Measurements from ENCODE around the gene OR2J1. TPM values are rescaled to one million over a fixed set of nuclear protein-coding genes. Genes with fewer than 3 reads are reported as not detected.

Gene OR2J1
- polyA plus RNA-seq, 10 donors = not detected

Other genes with a start within 250 kb of the OR2J1 start
- gene TRIM27, start 175.5 kb upstream of the OR2J1 start, polyA plus RNA-seq (ENCODE audit: insufficient read length in 10 of 10) = 10 to 100 TPM; 37.8 to 64.7 (median 45.3) TPM
- gene ZNF311, start 94.2 kb upstream of the OR2J1 start, polyA plus RNA-seq (ENCODE audit: insufficient read length in 10 of 10) = 1 to 10 TPM; 1.6 to 3.0 (median 2.4) TPM
- gene OR2W1, start 54.3 kb upstream of the OR2J1 start, polyA plus RNA-seq (ENCODE audit: insufficient read length in 10 of 10) = not detected
- not detected for gene OR2B3, start 12.2 kb upstream of the OR2J1 start, polyA plus RNA-seq (ENCODE audit: insufficient read length in 10 of 10)
- gene OR2J3, start 8.6 kb downstream of the OR2J1 start, polyA plus RNA-seq (ENCODE audit: insufficient read length in 10 of 10) = not detected
- gene OR2J2, start 71.4 kb downstream of the OR2J1 start, polyA plus RNA-seq (ENCODE audit: insufficient read length in 10 of 10) = under 1 TPM in 1 of 10 donors, not detected in 9; 0.18 TPM
- under 1 TPM in 4 of 10 donors, not detected in 6; 0.03 to 0.07 (median 0.04) TPM for gene OR14J1, start 202.2 kb downstream of the OR2J1 start, polyA plus RNA-seq (ENCODE audit: insufficient read length in 10 of 10)